GM12874 (cell line): ENCODE data around the gene NACC2.
A peak's percentile ranks its signal among the peaks of the same experiment; 100 is the strongest.

Experiments used
- TF ChIP-seq, protein P1 (sequence below): IDR thresholded peaks from 2 replicates; pipeline ENCODE4 v1.5.1; 2011; ENCODE audit warnings: low read depth, mild to moderate bottlenecking, control low read depth, low read length, moderate library complexity; ENCODE audit not compliant: insufficient read depth

The NACC2 gene

GRCh38 chr9:136124976-136125692, 30.0 kb upstream of the NACC2 start:
- TF ChIP-seq, protein P1, sequence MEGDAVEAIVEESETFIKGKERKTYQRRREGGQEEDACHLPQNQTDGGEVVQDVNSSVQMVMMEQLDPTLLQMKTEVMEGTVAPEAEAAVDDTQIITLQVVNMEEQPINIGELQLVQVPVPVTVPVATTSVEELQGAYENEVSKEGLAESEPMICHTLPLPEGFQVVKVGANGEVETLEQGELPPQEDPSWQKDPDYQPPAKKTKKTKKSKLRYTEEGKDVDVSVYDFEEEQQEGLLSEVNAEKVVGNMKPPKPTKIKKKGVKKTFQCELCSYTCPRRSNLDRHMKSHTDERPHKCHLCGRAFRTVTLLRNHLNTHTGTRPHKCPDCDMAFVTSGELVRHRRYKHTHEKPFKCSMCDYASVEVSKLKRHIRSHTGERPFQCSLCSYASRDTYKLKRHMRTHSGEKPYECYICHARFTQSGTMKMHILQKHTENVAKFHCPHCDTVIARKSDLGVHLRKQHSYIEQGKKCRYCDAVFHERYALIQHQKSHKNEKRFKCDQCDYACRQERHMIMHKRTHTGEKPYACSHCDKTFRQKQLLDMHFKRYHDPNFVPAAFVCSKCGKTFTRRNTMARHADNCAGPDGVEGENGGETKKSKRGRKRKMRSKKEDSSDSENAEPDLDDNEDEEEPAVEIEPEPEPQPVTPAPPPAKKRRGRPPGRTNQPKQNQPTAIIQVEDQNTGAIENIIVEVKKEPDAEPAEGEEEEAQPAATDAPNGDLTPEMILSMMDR: no peak

- TF ChIP-seq, protein P1: peak; percentile 98
These were observed 27.6 kb upstream of the NACC2 start for GRCh38 chr9:136122425-136123383.

DNA sequence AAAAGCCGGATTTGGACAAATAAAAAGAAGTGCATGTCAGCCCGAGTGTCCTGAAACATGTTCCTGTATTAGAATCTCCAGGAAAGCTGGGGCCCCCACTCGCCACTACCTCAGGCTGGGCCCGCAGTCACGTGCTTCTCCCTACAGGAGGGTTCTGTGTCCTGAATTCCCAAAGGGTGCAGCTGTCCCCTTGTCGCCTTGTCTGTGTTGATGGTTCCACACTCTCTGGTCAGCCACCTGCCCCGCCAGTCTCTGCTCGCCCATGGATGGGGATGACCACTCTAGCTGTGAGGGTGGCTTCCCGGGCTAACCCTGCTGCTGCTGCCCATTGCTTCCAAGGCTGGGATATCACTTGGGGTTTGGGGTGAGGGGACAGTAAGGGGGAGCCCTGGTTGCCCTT, 26.7 kb upstream of the NACC2 start:
- TF ChIP-seq, protein P1: no peak

- TF ChIP-seq, protein P1: no peak
These were observed 25.4 kb upstream of the NACC2 start for GRCh38 chr9:136120438-136120844.

DNA sequence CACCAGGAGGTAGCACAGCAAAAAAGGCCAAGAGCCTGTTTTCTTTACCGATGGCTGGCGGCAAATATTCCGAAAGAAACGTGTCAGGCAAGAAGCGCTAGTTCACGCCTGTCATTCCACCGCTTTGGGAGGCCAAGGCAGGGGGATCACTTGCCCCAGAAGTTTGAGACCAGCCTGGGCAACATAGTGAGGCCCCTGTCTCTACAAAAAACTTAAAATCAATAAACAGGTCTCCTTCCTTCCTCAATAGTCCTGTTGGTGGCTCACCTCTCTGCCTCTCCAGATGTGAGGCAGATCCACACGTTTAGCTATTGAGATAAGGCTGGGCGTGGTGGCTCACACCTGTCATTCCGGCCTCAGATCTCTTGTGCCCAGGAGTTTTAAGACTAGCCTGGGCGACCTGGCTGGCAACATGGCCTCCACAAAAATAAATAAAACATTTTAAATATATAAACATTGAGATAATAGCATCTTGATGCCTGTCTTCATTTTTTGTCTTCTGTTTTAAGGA, 24.8 kb upstream of the NACC2 start:
- TF ChIP-seq, protein P1: no peak

- TF ChIP-seq, protein P1: no peak
These were observed 24.2 kb upstream of the NACC2 start for GRCh38 chr9:136119061-136119882.
